NCI-H146 (cell line): ENCODE measurements around the gene MYO18A.
"Not testable (repeated sequence)": the region's sequence is repeated elsewhere in the genome, so short reads cannot be mapped to it uniquely, and the experiment has no call there.

Experiments
- DNase-seq: peaks from one replicate; lab custom pipeline; 2025; lab: John Stamatoyannopoulos, UW

MYO18A gene

GRCh38 chr17:29180034-29180787, at the start of gene MYO18A:
Gene MYO18A (minus strand): TSS chr17:29180398. CDS start chr17:29166940, 13,458 bp downstream.
- DNase-seq = peak; percentile 72

GRCh38 chr17:29225396-29225795, 45.2 kb upstream of the MYO18A start:
- DNase-seq = no peak

- not testable (repeated sequence) for DNase-seq
Observed at GRCh38 chr17:29221338-29221737, 41.1 kb upstream of the MYO18A start.

- peak; percentile 70 for DNase-seq
Observed at GRCh38 chr17:29219378-29220047, 39.3 kb upstream of the MYO18A start.

GRCh38 chr17:29216856-29217255, 36.7 kb upstream of the MYO18A start:
- no peak for DNase-seq

GRCh38 chr17:29216181-29216580, 36.0 kb upstream of the MYO18A start:
- no peak for DNase-seq

GRCh38 chr17:29215717-29216116, 35.5 kb upstream of the MYO18A start:
- no peak for DNase-seq

- DNase-seq = no peak
Observed at GRCh38 chr17:29215174-29215573, 35.0 kb upstream of the MYO18A start.

- DNase-seq = no peak
Observed at GRCh38 chr17:29214215-29215146, 34.3 kb upstream of the MYO18A start.

- no peak for DNase-seq
Observed at GRCh38 chr17:29212681-29213121, 32.5 kb upstream of the MYO18A start.

GRCh38 chr17:29212094-29212631, 32.0 kb upstream of the MYO18A start:
- no peak for DNase-seq

GRCh38 chr17:29210879-29211278, 30.7 kb upstream of the MYO18A start:
- DNase-seq = no peak

- DNase-seq = no peak
Observed at GRCh38 chr17:29209073-29209472, 28.9 kb upstream of the MYO18A start.

- DNase-seq = no peak
Observed at GRCh38 chr17:29207975-29208374, 27.8 kb upstream of the MYO18A start.

GRCh38 chr17:29205047-29205446, 24.8 kb upstream of the MYO18A start:
- no peak for DNase-seq

- DNase-seq = not testable (repeated sequence)
Observed at GRCh38 chr17:29204068-29204804, 24.0 kb upstream of the MYO18A start.

GRCh38 chr17:29197516-29198272, 17.5 kb upstream of the MYO18A start:
- no peak for DNase-seq

GRCh38 chr17:29196769-29197515, 16.7 kb upstream of the MYO18A start:
- DNase-seq = no peak

- DNase-seq = no peak
Observed at GRCh38 chr17:29195465-29196081, 15.4 kb upstream of the MYO18A start.
